H9 (cell line): ENCODE measurements around the gene KIR2DL4. TPM values are rescaled to one million over a fixed set of nuclear protein-coding genes. Genes with fewer than 3 reads are reported as not detected.
"Not testable (repeated sequence)": the region's sequence is repeated elsewhere in the genome, so short reads cannot be mapped to it uniquely, and the experiment has no call there.

Source experiments
- DNase-seq: peaks from one replicate; pipeline ENCODE4 v3.0.0-alpha.2; 2017
- H2AFZ ChIP-seq: one replicate; pipeline ENCODE4 v1.6.1; 2013; ENCODE audit warnings: mild to moderate bottlenecking, low read length, control low read depth, moderate library complexity
- H2AK5ac ChIP-seq: 2 replicates; pipeline ENCODE4 v1.6.1; 2013; ENCODE audit warnings: low read length, control low read depth, mixed read lengths; ENCODE audit not compliant: insufficient read length
- H2BK120ac ChIP-seq: one replicate; pipeline ENCODE4 v1.6.1; 2013; ENCODE audit warnings: low read depth, mild to moderate bottlenecking, low read length, control low read depth, inconsistent platforms; ENCODE audit not compliant: poor library complexity, severe bottlenecking
- H2BK12ac ChIP-seq: 2 replicates; pipeline ENCODE4 v1.6.1; 2013; ENCODE audit warnings: low read length, control low read depth, mixed read lengths, low read depth; ENCODE audit not compliant: insufficient read length
- H2BK15ac ChIP-seq: 2 replicates; pipeline ENCODE4 v1.6.1; 2013; ENCODE audit warnings: low read depth, low read length, control low read depth
- H2BK20ac ChIP-seq: one replicate; pipeline ENCODE4 v1.6.1; 2013; ENCODE audit warnings: low read depth, mild to moderate bottlenecking, low read length, control low read depth, inconsistent platforms; ENCODE audit not compliant: poor library complexity, severe bottlenecking
- H2BK5ac ChIP-seq: 2 replicates; pipeline ENCODE4 v1.6.1; 2013; ENCODE audit warnings: low read length, control low read depth, mixed read lengths; ENCODE audit not compliant: insufficient read length
- H3K14ac ChIP-seq: 2 replicates; pipeline ENCODE4 v1.6.1; 2013; ENCODE audit warnings: low read length, control low read depth; ENCODE audit not compliant: insufficient read depth
- H3K18ac ChIP-seq: 2 replicates; pipeline ENCODE4 v1.6.1; 2013; ENCODE audit warnings: low read depth, mild to moderate bottlenecking, mixed read lengths, low read length, control low read depth; ENCODE audit not compliant: insufficient read length
- H3K23ac ChIP-seq: 2 replicates; pipeline ENCODE4 v1.6.1; 2013; ENCODE audit warnings: low read length, control low read depth, mixed read lengths, low read depth; ENCODE audit not compliant: insufficient read length
- H3K23me2 ChIP-seq: 2 replicates; pipeline ENCODE4 v1.6.1; 2013; ENCODE audit warnings: low read depth, mild to moderate bottlenecking, mixed read lengths, low read length, control low read depth; ENCODE audit not compliant: insufficient read length, poor library complexity, severe bottlenecking
- H3K27ac ChIP-seq: 2 replicates; pipeline ENCODE4 v1.5.1; 2013; ENCODE audit warnings: low read length, control low read depth, mixed read lengths, low read depth; ENCODE audit not compliant: insufficient read length
- H3K27me3 ChIP-seq: 2 replicates; pipeline ENCODE4 v1.6.1; 2013; ENCODE audit warnings: low read length, control low read depth, inconsistent platforms; ENCODE audit not compliant: insufficient read depth
- H3K4ac ChIP-seq: 2 replicates; pipeline ENCODE4 v1.6.1; 2013; ENCODE audit warnings: low read depth, mild to moderate bottlenecking, control low read depth, inconsistent platforms, low read length, moderate library complexity
- H3K4me1 ChIP-seq: 2 replicates; pipeline ENCODE4 v1.6.1; 2013; ENCODE audit warnings: low read length, control low read depth, inconsistent platforms; ENCODE audit not compliant: insufficient read depth
- H3K4me2 ChIP-seq: 2 replicates; pipeline ENCODE4 v1.6.1; 2013; ENCODE audit warnings: low read length, control low read depth, mixed read lengths; ENCODE audit not compliant: insufficient read length, insufficient read depth
- H3K56ac ChIP-seq: 2 replicates; pipeline ENCODE4 v1.6.1; 2013; ENCODE audit warnings: low read depth, mild to moderate bottlenecking, mixed read lengths, low read length, control low read depth; ENCODE audit not compliant: insufficient read length
- H3K79me1 ChIP-seq: 2 replicates; pipeline ENCODE4 v1.6.1; 2013; ENCODE audit warnings: low read depth, mild to moderate bottlenecking, moderate library complexity, low read length, control low read depth, inconsistent platforms; ENCODE audit not compliant: insufficient read depth, poor library complexity, severe bottlenecking
- H3K79me2 ChIP-seq: 2 replicates; pipeline ENCODE4 v1.6.1; 2013; ENCODE audit warnings: low read length, control low read depth, inconsistent platforms; ENCODE audit not compliant: insufficient read depth
- H3K9ac ChIP-seq: 2 replicates; pipeline ENCODE4 v1.6.1; 2013; ENCODE audit warnings: low read length, control low read depth, mixed read lengths; ENCODE audit not compliant: insufficient read length; ENCODE audit errors: extremely low read depth
- H3K9me3 ChIP-seq: one replicate; pipeline ENCODE4 v1.6.1; 2013; ENCODE audit warnings: low read depth, low read length, inconsistent platforms; ENCODE audit not compliant: control insufficient read depth
- H3T11ph ChIP-seq: one replicate; pipeline ENCODE4 v1.6.1; 2013; ENCODE audit warnings: mild to moderate bottlenecking, low read length, control low read depth, inconsistent platforms
- H4K20me1 ChIP-seq: one replicate; pipeline ENCODE4 v1.6.1; 2013; ENCODE audit not compliant: control insufficient read depth, insufficient read length, insufficient read depth
- H4K5ac ChIP-seq: 2 replicates; pipeline ENCODE4 v1.6.1; 2013; ENCODE audit warnings: low read depth, mild to moderate bottlenecking, mixed read lengths, low read length, control low read depth; ENCODE audit not compliant: insufficient read length
- H4K8ac ChIP-seq: replicated peaks from 2 replicates; pipeline ENCODE4 v1.6.1; 2013; ENCODE audit warnings: low read length, control low read depth, mixed read lengths, low read depth; ENCODE audit not compliant: insufficient read length
- H4K91ac ChIP-seq: 2 replicates; pipeline ENCODE4 v1.6.1; 2013; ENCODE audit warnings: low read depth, mild to moderate bottlenecking, moderate library complexity, mixed read lengths, low read length, control low read depth; ENCODE audit not compliant: insufficient read length
- H3K27ac Mint-ChIP-seq, 3 experiments: 2 replicates in 2 of 3; 3 replicates in 1 of 3; pipeline ENCODE4 v1.8.0; 2020 to 2021; ENCODE audit warnings: mixed read lengths in 3 of 3, mild to moderate bottlenecking in 1 of 3, moderate library complexity in 1 of 3
- H3K27me3 Mint-ChIP-seq: 2 replicates; pipeline ENCODE4 v1.8.0; 2021; ENCODE audit warnings: low read depth, mild to moderate bottlenecking, moderate library complexity, mixed read lengths
- H3K36me3 Mint-ChIP-seq, 3 experiments: 2 replicates in 2 of 3; 3 replicates in 1 of 3; pipeline ENCODE4 v1.8.0; 2020 to 2021; ENCODE audit warnings: low read depth in 3 of 3, mixed read lengths in 3 of 3; ENCODE audit not compliant: insufficient read depth in 1 of 3
- H3K4me1 Mint-ChIP-seq, 2 experiments: 2 replicates each; pipeline ENCODE4 v1.8.0; 2020; ENCODE audit warnings: mixed read lengths in 2 of 2
- H3K4me3 Mint-ChIP-seq, 2 experiments: 2 replicates in 1 of 2; 3 replicates in 1 of 2; pipeline ENCODE4 v1.8.0; 2020 to 2021; ENCODE audit warnings: mild to moderate bottlenecking in 2 of 2, mixed read lengths in 2 of 2, moderate library complexity in 1 of 2
- H3K9me3 Mint-ChIP-seq, 2 experiments: 2 replicates in 1 of 2; 3 replicates in 1 of 2; pipeline ENCODE4 v1.8.0; 2020; ENCODE audit warnings: mild to moderate bottlenecking in 2 of 2, mixed read lengths in 2 of 2, moderate library complexity in 1 of 2
- WGBS: extraction: QIAGEN DNeasy Blood & Tissue Kit; methylation state at CpG from one replicate; pipeline ENCODE4 v1.1.7; 2013; ENCODE audit warnings: missing lambda C conversion rate, low lambda C conversion rate, mixed read lengths; ENCODE audit not compliant: insufficient read length; ENCODE audit errors: extremely low coverage; 5-methylcytosine and 5-hydroxymethylcytosine counted together
- total RNA-seq: library from RNA; stranded (reverse); gene quantifications from 2 replicates; pipeline ENCODE4 v1.2.1, GENCODE V29; 2021

Gene KIR2DL4
- total RNA-seq, 1 experiment from 2014 or later: not detected

- not testable (repeated sequence) for H3K27ac Mint-ChIP-seq, H3K4me1 ChIP-seq, H3K23me2 ChIP-seq, H3T11ph ChIP-seq, H4K91ac ChIP-seq, H4K5ac ChIP-seq, H2AFZ ChIP-seq, DNase-seq, H3K4ac ChIP-seq, H2BK120ac ChIP-seq, H4K20me1 ChIP-seq, H3K4me3 Mint-ChIP-seq, H2BK15ac ChIP-seq, H2BK12ac ChIP-seq, H3K9ac ChIP-seq, H2AK5ac ChIP-seq, H3K18ac ChIP-seq, H3K27me3 Mint-ChIP-seq, H2BK20ac ChIP-seq, H3K56ac ChIP-seq, H3K14ac ChIP-seq, H3K4me2 ChIP-seq, H3K27ac ChIP-seq, H4K8ac ChIP-seq, H3K79me1 ChIP-seq, H2BK5ac ChIP-seq, H3K23ac ChIP-seq, H3K79me2 ChIP-seq, H3K27me3 ChIP-seq, H3K4me1 Mint-ChIP-seq
- peaks cover 61% of the 10 kb centered on the region for H3K9me3 ChIP-seq
- no CpG with 5 or more reads among the region's 6 CpGs for WGBS
- peaks cover 23 to 35% (median 26%) of the 10 kb centered on the region in 3 experiments; a peak in 6 of 7 replicates for H3K36me3 Mint-ChIP-seq
- H3K9me3 Mint-ChIP-seq: peaks cover 86 to 90% of the 10 kb centered on the region in 2 experiments
These were observed 44.8 kb upstream of the KIR2DL4 start for GRCh38 chr19:54758577-54758976.

- no CpG with 5 or more reads among the region's 8 CpGs for WGBS
- peaks cover 3 to 30% (median 16%) of the 10 kb centered on the region in 3 experiments; a peak in 6 of 7 replicates for H3K36me3 Mint-ChIP-seq
These were observed 39.2 kb upstream of the KIR2DL4 start for GRCh38 chr19:54764219-54764618.

More at GRCh38 chr19:54764219-54764618, 39.2 kb upstream of the KIR2DL4 start:
- H3K4me1 ChIP-seq, H3K23ac ChIP-seq, H3K79me2 ChIP-seq, H3K4me1 Mint-ChIP-seq, H3K4ac ChIP-seq, H3K56ac ChIP-seq, H3K18ac ChIP-seq, DNase-seq, H3K27me3 ChIP-seq, H3K79me1 ChIP-seq, H4K91ac ChIP-seq, H4K5ac ChIP-seq, H3K27ac ChIP-seq, H3K27ac Mint-ChIP-seq, H4K20me1 ChIP-seq, H3K4me2 ChIP-seq, H2AFZ ChIP-seq, H3K9ac ChIP-seq, H3K14ac ChIP-seq, H3K27me3 Mint-ChIP-seq, H2BK12ac ChIP-seq, H3T11ph ChIP-seq, H3K23me2 ChIP-seq, H3K4me3 Mint-ChIP-seq, H2BK120ac ChIP-seq, H2AK5ac ChIP-seq, H2BK15ac ChIP-seq, H2BK20ac ChIP-seq, H2BK5ac ChIP-seq, H4K8ac ChIP-seq: not testable (repeated sequence)
- peaks cover 88 to 90% of the 10 kb centered on the region in 2 experiments for H3K9me3 Mint-ChIP-seq
- H3K9me3 ChIP-seq: peaks cover 51% of the 10 kb centered on the region
